Amygdala (tissue), 56 donors: ENCODE results near the gene PPFIBP2.

Experiments used
- DNase-seq, 56 donors: peaks; one replicate each; lab custom pipeline; 2025; lab: John Stamatoyannopoulos, UW

PPFIBP2 gene

DNA sequence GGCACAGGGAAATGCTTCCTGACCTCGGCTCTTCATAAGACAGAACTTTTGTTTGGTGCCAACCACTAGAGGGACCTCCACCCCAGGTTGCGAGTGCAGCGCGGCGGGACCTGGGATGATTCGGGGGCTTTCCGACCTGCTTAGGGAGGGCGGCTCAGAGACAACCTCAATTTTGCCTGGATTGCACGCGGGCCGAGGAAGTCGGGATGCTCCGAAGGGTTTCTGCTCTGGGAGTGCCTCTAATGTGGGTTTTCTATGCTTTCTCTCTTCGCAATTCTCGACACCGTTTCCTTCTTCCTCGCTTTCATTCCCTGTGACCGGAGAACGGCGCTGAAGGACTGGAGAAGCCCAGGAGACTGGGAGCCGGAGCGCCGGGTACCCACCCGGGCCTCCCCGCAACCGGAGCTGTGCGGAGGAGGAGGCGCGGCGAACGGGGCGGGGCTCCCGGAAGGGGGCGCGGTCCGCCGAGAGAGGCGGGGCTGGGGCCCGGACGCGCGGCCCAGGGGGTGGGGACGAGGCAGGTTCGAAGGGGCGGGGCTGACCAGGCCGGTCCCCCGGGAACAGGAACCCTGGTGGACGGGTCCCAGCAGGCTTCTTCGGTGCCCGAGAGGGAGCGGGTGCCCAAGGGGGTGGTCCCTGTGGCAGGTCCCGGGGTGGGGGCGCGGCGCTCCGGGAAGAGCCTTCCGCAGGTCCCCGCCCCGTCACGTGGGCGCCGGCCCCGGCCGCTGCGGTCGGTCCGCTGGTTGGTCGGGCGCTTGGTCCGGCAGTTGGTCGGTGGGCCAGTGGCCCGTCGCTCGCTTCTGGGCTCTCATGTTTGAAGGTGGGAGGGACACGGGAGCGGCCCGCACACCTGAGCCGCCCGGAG, at the start of gene PPFIBP2:
PPFIBP2 (plus strand) TSS at position 766 of the 865 bp plus-strand sequence. CDS start 35,477 bp downstream, outside the sequence.
- peak in 55 of 56 donors; percentile 44 to 98 (median 80) for DNase-seq

DNA sequence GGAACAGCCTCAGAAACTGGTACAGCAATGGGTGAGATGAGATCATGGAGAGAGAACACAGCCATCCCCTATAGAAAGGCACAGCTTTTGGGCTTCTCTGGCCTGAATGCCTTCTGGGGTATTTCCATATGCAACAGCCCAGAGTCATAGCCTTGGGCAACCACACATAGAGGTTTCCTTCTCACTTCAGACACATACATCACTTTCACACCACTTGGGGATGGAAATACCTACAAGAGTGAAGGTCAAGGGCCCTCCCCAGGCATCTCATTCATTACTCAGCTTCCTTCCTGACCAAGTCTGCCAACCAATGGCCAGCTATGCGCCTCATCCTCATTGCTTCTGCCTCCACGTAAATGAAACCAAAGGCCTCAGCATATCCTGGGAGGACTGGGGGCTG, 46.1 kb upstream of the PPFIBP2 start:
- no peak for DNase-seq

DNA sequence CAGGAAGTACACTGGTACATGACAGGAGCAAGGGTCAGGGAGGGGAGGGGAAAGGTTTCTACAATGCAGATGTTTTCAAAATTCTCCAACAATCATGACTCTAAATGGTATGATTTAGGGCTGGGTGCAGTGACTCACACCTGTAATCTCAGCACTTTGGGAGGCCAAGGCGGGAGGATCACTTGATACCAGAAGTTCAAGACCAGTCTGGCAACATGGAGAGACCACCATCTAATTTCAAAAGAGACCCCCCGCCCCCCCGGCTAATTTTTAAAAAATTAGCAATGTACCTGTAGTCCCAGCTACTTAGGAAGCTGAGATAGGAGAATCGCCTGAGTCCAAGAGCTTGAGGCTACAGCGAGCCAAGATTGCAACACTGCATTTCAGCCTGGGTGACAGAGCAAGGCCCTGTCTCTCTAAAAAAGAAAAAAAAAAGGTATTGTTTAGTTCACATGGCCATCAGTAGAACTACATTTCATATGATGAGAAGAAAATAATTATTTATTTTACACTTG, 44.4 kb upstream of the PPFIBP2 start:
- no peak for DNase-seq

DNA sequence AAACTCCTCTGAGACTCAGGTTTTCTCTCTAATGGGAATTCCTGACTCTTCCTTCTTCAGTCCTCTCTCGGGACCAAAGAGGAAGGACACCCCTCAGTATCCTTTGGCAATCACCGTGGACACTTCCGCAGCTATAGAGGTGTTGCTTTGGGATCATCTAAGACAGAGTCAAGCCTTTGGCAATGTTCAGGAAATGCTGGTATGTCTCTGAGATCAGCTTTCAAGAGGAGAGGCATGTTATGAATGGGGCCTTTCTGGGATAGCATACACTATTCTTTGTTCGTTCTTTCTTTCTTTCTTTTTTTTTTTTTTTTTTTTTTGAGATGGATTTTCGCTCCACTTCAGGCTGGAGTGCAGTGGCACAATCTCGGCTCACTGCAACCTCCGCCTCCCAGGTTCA, 42.7 kb upstream of the PPFIBP2 start:
- no peak for DNase-seq

DNA sequence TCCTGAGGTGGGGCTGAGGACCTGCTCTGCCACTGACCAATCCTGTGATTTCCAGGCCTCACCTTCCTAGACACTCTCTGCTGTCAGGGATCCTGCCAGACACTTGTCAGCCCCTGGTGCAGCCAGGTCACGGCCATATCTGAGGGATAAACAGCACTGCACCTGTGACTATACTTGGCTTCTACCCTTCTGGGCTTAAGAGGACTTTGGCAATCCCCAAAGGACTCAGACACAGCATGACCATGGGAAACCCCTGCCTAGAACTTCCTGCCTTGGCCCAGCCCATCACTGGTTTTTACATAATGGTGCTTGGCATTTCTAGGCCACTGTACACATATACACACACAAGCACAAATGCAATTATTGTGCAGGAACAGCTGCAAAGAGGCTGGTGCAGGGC, 40.1 kb upstream of the PPFIBP2 start:
- no peak for DNase-seq

DNA sequence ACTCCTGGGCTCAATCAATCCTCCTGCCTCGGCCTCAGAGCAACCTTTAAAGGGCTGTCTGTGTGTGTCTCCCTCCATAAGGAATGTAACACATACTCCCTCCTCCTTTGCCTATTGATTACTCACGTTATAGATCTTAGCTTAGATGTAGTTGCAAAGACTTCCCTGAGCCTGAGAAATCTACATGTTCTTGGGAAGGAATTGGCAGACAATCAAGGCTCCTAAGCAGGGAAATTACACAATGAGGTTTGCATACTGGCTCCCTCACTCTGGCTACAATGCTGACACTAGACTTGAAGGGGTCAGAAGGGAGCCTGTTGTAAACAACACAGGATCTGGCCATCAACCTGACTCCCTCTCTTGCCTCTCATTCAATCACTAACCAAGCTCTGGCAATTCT, 33.7 kb upstream of the PPFIBP2 start:
- DNase-seq, result no peak

DNA sequence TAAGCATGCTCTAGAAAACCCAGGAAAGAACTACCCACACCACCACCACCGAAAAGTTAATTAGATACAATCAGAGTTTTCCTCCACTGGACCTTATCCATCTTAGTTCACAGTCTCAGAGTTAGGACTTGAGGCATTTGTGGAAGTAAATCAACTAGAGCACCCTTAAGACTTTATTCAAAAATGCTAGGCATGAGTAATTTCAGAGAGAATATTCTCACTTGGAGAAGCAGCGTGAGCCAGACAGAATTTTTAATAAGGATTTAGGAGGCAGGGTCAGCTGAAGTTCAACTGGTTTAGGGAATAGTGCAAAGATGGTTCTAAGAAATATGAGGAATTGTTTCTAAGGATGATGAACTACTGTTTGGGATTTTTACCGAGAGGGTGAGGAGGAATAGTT, 29.7 kb upstream of the PPFIBP2 start:
- DNase-seq, result no peak

DNA sequence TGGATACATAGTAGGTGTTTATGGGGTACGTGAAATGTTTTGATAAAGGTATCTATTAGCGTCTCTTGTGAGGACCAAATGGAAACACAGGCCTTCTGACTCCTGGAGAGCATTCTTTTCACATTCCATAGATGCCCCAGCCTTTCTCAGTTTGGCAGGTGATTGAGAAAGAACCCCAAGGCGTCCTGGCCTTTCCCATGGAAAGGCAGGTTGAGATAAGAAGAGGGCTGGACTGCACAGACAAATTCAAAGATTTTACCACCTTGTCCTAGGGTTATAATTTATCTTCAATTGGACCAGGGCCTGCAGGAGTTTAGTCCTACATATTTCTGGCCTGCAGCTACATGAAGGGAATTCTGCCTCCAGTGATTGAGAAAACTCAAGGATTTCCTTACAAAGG, 29.2 kb upstream of the PPFIBP2 start:
- no peak for DNase-seq

DNA sequence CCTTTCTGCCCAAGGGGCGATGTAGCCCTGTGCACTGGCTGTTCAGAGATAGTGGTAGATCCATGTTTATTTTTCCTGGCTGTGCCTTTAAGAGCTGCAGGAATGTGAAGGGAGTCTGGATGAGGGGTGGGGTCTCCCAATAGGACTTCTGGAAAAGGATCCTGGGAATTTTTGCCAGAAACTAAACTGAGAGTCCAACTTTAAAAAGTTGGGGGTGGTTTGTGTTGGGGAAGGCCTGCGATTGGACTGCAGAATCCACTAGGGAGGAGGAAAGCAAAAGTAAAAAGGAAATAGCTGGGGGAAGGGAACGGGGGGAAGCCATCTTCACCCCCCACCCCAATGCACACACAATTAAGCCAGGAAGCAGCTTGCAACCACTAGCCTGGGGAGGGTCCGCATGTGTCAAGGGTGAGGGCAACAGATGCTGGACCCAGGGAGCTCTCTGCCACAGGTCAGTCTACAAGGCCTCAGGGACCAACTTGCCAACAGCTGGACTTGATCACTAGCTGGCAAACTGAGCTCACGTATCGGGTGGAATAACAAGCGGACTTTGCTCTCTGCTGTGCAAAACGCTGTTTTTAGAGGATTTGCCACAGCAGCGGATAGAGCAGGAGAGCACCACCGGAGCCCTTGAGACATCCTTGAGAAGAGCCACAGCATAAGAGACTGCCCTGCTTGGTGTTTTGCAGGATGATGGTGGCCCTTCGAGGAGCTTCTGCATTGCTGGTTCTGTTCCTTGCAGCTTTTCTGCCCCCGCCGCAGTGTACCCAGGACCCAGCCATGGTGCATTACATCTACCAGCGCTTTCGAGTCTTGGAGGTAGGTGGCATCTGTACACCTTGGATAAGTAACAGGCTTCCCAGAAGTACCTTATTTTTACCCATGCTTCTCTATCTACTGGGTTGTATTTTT, 28.4 kb upstream of the PPFIBP2 start, which contains the start of gene OLFML1:
OLFML1 (plus strand) TSS at position 321 of the 912 bp plus-strand sequence; CDS start at position 691, 370 bp downstream.
- no peak for DNase-seq

DNA sequence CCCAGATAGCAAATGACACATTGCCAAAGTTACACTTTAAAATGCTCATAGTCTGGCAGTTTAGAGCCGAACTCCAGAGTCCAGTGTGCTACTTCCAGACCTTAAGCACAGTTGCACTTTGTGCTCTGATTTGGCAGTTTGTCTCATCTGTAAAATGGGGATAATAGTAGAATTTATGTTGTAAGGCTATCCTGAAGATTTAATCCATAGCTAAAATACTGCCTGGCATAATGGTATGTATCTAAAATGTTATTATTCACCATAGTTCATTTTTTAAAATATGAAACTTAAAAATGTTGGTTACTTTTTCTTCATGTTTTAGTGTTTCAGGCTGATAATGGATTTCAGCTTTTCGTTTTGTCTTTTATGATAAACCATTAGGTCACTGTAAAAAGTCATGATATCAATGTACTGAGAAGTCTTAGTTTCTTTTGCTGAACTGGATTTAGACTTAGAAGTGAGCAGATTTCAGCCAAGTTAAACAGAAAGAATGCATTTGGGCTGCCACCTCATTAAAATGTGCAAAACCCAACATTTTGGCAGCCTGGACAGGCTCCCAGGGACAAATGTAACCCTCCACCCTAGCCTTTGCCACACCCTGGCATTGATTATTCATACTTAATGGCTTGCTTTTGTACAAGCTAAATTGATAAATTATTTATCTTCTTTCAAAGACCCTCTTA, 27.6 kb upstream of the PPFIBP2 start:
- DNase-seq, result no peak

DNA sequence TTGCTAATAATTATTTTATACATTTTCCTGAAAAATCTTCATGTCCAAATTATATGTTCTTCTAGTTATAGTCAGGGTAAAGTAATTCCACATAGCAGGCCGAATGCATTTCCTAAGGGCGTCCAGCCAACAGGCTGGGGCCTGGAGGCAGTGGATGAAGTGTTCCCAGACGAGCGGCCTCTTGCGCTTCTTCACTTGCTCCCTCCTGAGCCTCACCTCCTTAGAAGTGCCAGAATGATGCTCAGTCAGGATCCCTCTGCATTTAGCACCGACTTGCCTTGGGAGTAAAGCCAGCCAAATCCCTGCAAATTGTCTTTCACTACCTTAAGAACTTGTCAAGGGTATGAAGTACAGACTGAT, 27.0 kb upstream of the PPFIBP2 start:
- DNase-seq, result no peak

DNA sequence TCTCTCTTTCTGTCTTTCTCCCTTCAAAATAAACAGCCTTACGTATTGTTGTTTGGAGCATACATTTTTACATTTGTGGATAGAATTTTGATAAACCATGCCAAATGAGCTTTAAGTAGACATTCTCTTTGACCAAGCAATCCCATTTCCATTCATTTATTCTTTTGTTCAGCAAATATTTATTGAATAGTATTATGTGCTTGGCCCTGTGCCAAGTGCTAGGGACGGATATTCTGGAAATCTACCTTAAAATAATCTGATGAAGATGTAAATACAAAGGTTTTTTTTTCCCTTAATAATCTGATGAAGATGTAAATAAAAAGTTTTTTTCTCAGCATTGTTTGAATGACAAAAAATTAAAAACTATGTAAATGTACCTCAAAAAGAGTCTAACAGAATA, 26.4 kb upstream of the PPFIBP2 start:
- DNase-seq, result no peak

DNA sequence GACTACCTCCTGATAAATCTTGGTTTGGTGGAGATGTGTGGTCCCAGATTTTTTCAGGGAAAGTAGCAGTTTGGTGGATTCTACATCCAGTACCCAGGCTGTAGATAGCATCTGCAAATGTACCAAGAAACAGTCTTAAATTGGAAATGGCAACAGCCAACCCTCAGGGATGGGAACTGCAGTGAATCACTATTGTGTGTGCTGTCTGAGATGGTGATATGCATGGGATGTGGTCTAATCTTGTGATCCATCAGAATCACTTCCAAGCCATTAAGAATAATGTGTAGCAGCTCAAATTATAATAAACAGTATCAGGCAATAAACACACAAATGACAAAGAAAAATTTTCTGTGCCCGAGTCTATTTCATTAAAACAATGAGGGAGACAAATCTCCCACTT, 25.1 kb upstream of the PPFIBP2 start:
- DNase-seq, result no peak

DNA sequence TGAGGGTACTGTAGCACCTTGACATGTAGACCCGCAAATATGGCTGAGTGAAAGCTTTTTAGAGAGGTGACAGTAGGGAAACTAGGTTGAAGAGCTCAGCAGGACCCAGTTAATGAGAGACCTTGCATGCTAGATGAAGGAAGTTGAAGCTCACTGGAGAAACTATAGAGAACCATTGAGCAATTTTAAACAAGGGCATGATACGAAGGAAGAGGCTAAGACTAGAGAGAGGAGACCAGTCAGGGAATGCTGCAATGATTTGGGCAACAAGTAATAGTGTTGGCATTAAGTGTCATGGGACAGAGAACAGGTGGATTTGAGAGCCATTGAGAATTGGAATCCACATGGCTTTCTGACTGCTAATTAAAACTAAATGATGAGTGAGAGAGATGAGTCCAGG, 24.4 kb upstream of the PPFIBP2 start:
- DNase-seq, result no peak

DNA sequence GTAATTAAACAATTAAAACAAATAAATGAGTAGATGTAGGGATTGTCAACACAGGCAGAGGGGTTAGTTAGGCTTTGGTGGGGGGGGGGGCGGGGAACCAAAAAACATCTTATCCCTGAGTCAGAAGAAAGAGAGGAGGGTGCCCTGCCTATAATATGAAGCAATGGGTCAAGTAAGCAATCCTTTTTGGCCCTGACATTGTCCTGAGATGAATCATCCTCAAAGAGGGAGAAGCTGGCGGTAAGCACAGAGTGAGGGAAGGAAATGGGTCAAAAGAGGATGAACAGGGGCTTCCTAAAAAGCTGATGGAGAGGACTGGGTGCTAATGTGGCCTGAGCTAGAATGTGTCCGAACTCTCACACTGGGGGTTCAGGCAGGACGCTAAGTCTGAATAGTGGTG, 23.7 kb upstream of the PPFIBP2 start:
- no peak for DNase-seq

DNA sequence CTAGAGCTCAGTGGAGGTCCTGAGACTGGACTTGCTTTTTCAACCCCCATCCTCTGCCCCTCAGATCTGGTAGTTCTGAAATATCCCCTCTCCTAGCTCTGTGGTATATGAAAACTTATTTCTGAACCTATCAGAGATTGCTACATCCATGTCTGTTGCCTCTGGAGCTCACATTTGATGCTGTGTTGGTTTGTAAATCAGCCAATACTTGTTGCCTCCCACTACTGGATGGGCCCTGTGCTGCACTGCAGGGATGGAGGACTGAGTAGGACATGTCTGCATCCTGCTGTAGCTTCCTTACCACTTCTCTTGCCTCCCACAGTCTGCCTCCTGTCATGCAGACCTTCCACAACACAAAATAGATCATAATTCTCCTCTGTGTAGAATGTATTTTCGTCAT, 23.3 kb upstream of the PPFIBP2 start:
- DNase-seq, result peak in 2 of 56 donors; percentile 6 to 10

DNA sequence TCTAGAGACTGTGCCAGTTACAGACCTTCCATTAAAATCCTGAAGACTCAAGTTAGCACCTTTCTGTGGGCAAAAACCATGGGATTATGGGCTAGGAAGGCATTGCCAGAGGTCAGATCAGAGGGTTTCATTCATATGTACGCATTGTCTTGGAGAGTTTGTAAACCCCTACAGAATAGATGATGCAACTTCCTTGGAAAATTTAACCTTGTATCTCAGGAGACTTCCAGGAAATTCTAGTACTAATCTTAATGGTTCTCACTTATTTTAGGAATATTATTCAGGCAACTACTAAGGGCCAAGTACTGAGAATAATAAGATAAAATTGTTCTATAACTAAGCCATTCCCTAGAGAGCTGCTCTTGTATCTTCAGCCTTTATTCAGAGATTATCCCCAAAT, 21.5 kb upstream of the PPFIBP2 start:
- DNase-seq, result no peak

DNA sequence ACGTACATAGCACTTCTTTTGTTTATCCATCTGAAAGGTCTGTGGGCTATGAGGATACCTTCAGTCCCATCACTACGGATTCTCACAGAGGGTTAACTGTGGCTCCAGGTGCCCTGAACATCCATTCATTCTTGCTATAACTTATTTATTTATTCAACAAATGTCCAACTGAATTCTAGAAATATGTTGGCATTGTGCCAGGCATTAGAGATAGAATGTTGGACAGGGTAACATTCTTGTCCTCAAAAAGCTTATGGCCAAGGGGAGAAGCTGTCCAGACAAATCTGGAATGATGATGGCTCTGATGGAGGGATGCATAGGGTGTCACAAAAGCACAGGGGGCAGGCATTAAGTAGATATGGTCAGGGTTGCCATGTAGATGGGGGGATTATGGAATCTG, 20.1 kb upstream of the PPFIBP2 start:
- DNase-seq, result no peak

DNA sequence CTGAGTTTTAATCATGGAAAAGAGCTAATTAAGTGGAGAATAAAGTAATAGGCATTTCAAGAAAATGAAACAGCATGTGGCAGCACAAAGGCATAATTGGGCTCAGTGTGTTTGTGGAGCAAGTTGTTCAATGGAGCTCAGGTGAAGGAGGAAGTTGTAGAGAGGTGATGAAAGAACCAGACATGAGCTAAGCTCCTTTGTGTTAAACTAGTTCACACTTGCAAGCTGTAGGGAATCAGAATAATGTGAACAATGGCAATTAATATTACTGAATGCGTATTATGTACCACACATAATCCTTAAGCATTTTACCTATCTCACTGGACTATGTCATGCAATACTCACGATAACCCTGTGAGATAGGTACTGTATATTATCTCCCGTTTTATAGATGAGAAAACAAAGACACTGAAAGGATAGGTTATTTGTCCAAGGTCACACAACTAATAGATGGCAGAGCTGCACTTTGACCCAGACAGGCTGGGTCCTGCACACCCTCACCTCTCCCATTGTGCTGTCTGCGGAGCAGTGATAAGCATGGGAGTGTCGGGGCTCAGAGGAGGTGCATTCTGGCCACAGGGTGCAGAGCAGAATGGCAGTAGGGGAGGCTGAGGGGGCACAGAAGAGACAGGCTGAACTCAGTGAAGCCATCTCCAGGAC, 19.6 kb upstream of the PPFIBP2 start:
- no peak for DNase-seq

DNA sequence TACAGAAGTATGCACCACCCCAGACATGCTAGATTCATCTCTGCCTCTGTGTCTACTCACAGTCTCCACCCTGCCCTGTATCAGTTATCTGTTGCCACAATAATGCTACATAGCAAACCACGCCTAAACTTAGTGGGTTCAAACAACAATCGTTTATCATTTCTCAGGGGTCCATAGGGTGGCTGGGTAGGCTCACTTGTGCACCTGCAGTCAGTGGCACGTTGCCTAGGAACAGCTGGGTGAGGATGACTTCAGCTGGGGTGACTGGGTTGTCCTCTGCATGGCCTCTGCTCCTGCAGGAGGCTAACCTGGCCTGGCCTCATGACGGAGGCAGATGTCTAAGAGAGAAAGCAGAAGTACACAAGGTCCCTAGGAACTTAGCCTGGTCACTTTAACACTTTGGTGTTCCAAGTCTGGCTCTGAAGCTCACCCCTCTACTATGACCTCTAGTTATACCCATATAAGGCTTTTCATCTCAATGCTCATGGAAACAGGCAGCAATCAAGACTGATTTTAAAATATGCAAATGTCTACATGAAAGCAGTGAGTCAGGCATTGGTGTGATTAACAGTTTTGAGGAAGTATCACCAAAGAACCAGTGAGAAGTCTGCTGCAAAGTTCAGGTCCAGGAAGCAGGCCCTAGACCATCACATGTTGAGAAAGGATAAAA, 17.8 kb upstream of the PPFIBP2 start:
- no peak for DNase-seq
